ENCODE measurements around the gene CPZ. TPM values are rescaled to one million over a fixed set of nuclear protein-coding genes. Genes with fewer than 3 reads are reported as not detected.

CPZ gene
- total RNA-seq, 4 donors from 2014 or later = 0.75 to 6.1 TPM; not detected in 2

DNA sequence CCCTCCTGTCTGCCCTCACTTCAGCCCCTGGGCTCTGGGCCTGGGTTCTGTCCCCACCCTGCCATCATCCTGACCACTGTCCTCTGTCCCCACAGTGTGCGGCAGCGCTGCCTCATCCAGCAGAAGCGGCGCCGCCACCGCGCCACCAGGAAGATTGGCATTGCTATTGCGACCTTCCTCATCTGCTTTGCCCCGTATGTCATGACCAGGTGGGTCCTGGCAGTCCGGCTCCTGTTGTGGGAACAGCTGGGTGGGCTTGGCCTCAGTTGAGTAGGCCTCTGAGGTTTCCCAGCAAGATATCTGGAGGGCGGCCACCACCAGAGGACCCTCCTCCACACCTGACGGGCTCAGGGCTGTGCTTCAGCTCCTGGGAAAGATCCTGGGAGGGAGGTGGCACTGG is 10.1 kb upstream of the CPZ start:
- TF ChIP-seq CTCF (IDR thresholded peaks at IDR 0.05; ENCODE audit: low read depth) = no peak

GRCh38 chr4:8582941-8583654 is 9.5 kb upstream of the CPZ start:
- TF ChIP-seq CTCF (IDR thresholded peaks at IDR 0.05; ENCODE audit: low read depth) = no peak

DNA sequence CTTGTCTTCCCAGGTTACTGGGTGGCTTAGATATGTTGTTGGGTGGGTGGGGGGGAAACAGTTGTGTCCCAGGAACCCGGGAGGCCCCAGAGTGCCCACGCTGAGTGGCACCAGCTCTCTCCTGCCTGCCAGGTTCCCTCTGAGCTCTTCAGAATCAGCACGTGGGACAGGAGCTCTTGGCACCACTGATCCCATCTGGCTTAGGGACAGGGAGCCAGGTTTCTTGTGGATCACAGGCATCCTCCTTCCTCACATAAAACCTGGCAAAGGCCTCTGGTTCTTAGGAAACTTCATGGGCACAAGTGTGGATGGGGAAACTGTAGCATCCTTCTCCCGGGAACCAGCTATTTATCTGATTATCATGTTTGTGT is 8.9 kb upstream of the CPZ start:
- no peak for TF ChIP-seq CTCF (IDR thresholded peaks at IDR 0.05; ENCODE audit: low read depth)

GRCh38 chr4:8585186-8585585 is 7.4 kb upstream of the CPZ start:
- TF ChIP-seq CTCF (IDR thresholded peaks at IDR 0.05; ENCODE audit: low read depth) = no peak

- TF ChIP-seq CTCF (IDR thresholded peaks at IDR 0.05; ENCODE audit: low read depth) = no peak
Observed at GRCh38 chr4:8585721-8586212, 6.8 kb upstream of the CPZ start.

GRCh38 chr4:8586246-8586645 is 6.3 kb upstream of the CPZ start:
- TF ChIP-seq CTCF (IDR thresholded peaks at IDR 0.05; ENCODE audit: low read depth) = no peak

DNA sequence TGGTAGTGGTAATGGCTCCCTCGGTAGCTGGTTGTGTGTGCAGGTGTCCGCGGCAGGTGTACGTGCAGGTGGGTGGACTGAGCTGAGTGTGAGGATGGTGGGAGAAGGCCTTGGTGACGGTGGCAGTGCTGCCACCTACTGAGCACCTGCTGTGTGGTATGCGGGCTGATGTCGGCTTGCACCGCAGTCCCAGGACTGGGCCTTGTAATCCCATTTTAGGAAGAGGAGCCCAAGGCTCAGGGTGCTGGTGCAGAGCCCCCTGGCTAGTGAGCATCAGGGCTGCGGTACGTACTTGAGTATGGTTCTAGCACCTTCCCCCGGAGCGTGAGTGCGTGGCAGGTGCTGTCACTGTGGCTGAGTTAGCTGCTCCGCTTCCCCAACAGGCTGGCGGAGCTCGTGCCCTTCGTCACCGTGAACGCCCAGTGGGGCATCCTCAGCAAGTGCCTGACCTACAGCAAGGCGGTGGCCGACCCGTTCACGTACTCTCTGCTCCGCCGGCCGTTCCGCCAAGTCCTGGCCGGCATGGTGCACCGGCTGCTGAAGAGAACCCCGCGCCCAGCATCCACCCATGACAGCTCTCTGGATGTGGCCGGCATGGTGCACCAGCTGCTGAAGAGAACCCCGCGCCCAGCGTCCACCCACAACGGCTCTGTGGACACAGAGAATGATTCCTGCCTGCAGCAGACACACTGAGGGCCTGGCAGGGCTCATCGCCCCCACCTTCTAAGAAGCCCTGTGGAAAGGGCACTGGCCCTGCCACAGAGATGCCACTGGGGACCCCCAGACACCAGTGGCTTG is 5.7 kb upstream of the CPZ start:
- no peak for TF ChIP-seq CTCF (IDR thresholded peaks at IDR 0.05; ENCODE audit: low read depth)
